Cardiac muscle cell (in vitro differentiated cells and primary cell): ENCODE measurements around the gene IL1RL2. TPM values are rescaled to one million over a fixed set of nuclear protein-coding genes. Genes with fewer than 3 reads are reported as not detected.

Experiments used
- DNase-seq, 2 donors: peaks; one replicate each; pipeline versions ENCODE4 v3.0.0 to v3.0.0-alpha.2; 2010 to 2017; ENCODE audit warnings: low read depth in 1 of 2, low spot score in 1 of 2
- H3K27ac ChIP-seq: fragments of 200-600 bp; sonication (generic); 2 replicates; pipeline ENCODE4 v1.5.1; 2016
- H3K27me3 ChIP-seq: fragments of 200-600 bp; sonication (generic); 2 replicates; pipeline ENCODE4 v1.6.0; 2016; ENCODE audit warnings: control low read depth
- H3K36me3 ChIP-seq: fragments of 200-600 bp; sonication (generic); 2 replicates; pipeline ENCODE4 v1.5.1; 2016; ENCODE audit warnings: control low read depth
- H3K4me1 ChIP-seq: fragments of 200-600 bp; sonication (generic); 2 replicates; pipeline ENCODE4 v1.8.1; 2017; ENCODE audit warnings: low read depth, mild to moderate bottlenecking, mixed run types
- H3K4me3 ChIP-seq: fragments of 200-600 bp; sonication (generic); 2 replicates; pipeline ENCODE4 v1.5.1; 2016; ENCODE audit warnings: mild to moderate bottlenecking
- H3K9me3 ChIP-seq: fragments of 200-600 bp; sonication (generic); 2 replicates; pipeline ENCODE4 v1.5.1; 2017; ENCODE audit warnings: low read depth, mild to moderate bottlenecking, control low read depth
- polyA plus RNA-seq: library from polyadenylated mRNA; unstranded; fragments of >200 nt; fragmentation: Nextera tagmentation; extraction: Ambion mirVana; gene quantifications from 2 replicates; pipeline ENCODE4 v1.2.1, GENCODE V29; 2016
- total RNA-seq: library from RNA; depleted of rRNA; stranded (reverse); fragments of >200 nt; gene quantifications from 2 replicates; pipeline ENCODE4 v1.2.3, GENCODE V29; 2016
- TF ChIP-seq, protein P1 (sequence below): IDR thresholded peaks from 2 replicates; pipeline ENCODE4 v1.5.1; 2012; ENCODE audit warnings: low read depth, mild to moderate bottlenecking, low read length

Gene IL1RL2
- total and polyA plus RNA-seq, 2 experiments from 2014 or later: not detected

DNA sequence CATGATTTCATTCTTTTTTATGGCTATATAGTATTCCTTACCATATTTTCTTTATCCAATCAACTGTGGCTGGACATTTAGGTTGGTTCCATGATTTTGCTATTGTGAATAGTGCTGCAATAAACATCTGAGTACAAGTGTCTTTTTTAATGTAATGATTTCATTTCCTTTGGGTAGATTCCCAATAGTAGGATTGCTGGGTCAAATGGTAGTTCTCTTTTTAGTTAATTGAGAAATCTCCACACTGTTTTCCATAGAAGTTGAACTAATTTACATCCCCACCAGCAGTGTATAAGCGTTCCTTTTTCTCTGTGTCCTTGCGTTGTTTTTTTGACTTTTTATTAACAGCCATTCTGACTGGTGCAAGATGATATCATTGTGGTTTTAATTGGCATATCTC, 65.4 kb downstream of the IL1RL2 start:
- Histone ChIP-seq H3K9me3 (no peaks in the 10 kb centered on the region), H3K27me3 (peaks cover 38% of the 10 kb centered on the region), H3K36me3 (no peaks in the 10 kb centered on the region), H3K4me3 (no peak overlapping the region), H3K27ac (no peak overlapping the region), H3K4me1 (no peaks in the 10 kb centered on the region)
- TF ChIP-seq, protein P1, sequence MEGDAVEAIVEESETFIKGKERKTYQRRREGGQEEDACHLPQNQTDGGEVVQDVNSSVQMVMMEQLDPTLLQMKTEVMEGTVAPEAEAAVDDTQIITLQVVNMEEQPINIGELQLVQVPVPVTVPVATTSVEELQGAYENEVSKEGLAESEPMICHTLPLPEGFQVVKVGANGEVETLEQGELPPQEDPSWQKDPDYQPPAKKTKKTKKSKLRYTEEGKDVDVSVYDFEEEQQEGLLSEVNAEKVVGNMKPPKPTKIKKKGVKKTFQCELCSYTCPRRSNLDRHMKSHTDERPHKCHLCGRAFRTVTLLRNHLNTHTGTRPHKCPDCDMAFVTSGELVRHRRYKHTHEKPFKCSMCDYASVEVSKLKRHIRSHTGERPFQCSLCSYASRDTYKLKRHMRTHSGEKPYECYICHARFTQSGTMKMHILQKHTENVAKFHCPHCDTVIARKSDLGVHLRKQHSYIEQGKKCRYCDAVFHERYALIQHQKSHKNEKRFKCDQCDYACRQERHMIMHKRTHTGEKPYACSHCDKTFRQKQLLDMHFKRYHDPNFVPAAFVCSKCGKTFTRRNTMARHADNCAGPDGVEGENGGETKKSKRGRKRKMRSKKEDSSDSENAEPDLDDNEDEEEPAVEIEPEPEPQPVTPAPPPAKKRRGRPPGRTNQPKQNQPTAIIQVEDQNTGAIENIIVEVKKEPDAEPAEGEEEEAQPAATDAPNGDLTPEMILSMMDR: no peak
- DNase-seq: no peak

DNA sequence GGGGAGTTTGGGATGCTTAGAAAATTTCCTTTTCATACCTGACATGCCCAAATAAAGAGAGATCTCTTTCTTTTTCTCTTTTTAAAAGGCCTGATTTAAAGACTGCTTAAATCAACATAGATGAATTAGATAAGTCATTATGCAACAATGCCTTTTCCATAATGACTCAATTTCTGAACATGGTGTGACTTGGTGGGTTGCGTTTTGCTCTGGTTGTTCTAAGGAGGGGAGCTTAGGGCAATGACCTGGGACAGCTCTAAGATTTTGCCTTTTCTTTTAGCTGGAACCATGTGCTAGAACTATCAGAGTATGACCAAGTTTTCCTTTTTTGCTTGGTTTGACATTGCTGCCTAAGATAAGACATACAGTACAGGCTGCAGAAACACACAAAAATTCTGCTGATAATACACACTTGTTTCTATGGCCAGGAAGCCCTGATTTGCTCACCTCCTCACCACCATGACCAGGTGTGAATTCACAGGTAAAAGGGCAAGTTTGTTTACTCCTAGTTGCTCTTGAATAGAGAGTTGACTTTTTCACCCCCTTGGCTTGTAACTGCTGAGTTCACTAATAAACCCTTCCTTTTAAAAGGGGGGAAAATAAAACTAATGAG, 66.4 kb downstream of the IL1RL2 start:
- TF ChIP-seq, protein P1: no peak
- Histone ChIP-seq H3K9me3 (no peaks in the 10 kb centered on the region), H3K4me3 (no peak overlapping the region), H3K27me3 (peaks cover 38% of the 10 kb centered on the region), H3K27ac (no peak overlapping the region), H3K36me3 (no peaks in the 10 kb centered on the region), H3K4me1 (no peaks in the 10 kb centered on the region)
- DNase-seq: no peak

DNA sequence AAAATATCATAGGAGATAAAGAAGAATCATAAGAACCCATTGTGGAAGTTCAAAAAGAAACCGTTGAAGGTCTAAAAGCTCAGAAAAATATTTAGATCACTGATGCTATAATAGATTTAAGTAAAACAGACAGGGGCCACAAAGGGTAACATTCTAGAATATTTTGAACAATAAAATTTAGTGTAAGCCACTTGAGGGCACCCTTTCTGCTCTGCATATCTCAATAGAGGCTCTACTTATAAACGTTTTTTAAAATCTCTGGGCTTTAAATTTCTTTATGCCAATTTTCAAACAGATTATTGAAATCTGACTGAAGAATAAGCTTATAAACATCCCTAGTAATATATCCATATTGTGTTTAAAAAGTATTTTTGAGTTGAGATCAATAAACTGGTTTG, 66.9 kb downstream of the IL1RL2 start:
- no peaks in the 10 kb centered on the region for H3K9me3 ChIP-seq
- H3K36me3 ChIP-seq: no peaks in the 10 kb centered on the region
- H3K4me3 ChIP-seq: no peak overlapping the region
- H3K27me3 ChIP-seq: peaks cover 34% of the 10 kb centered on the region
- TF ChIP-seq, protein P1: peak; percentile 35
- H3K4me1 ChIP-seq: no peaks in the 10 kb centered on the region
- DNase-seq: peak in 1 of 2 donors; percentile 65
- H3K27ac ChIP-seq: no peak overlapping the region

GRCh38 chr2:102256276-102256675, 69.5 kb downstream of the IL1RL2 start:
- no peak for DNase-seq
- no peaks in the 10 kb centered on the region for H3K9me3 ChIP-seq
- H3K4me3 ChIP-seq: no peak overlapping the region
- peaks cover 9% of the 10 kb centered on the region for H3K27me3 ChIP-seq
- H3K36me3 ChIP-seq: no peaks in the 10 kb centered on the region
- TF ChIP-seq, protein P1: no peak
- no peaks in the 10 kb centered on the region for H3K4me1 ChIP-seq
- no peak overlapping the region for H3K27ac ChIP-seq

DNA sequence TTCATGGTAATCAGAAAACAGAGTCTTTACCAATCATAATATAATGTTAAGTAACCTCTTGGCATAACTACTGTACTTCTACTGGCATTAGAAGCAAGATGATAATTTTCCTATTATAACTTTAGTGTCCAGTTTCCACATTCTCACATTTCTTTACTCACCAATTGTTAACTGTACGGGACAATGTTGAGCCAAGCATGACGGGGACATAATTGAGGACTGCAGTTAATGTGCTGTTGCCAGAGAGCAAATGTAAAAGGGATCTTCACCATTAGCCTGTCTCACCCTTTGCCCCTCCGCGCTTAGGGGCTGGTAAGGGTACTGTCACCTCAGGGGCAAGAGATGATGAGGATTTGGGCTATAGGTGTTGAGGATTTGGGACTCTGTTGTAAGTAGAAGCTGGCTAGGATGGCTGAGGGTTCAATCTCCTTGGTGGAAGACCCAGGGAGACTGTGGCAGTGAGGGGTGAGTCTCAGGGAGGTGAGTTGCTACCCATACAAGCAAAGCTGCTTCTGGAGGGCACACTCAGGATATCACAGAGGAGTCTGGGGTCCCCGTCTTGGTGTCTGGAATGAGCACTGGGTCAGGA, 70.1 kb downstream of the IL1RL2 start:
- Histone ChIP-seq H3K36me3 (no peaks in the 10 kb centered on the region), H3K9me3 (no peaks in the 10 kb centered on the region), H3K27me3 (peaks cover 2% of the 10 kb centered on the region), H3K4me3 (no peak overlapping the region), H3K27ac (no peak overlapping the region), H3K4me1 (no peaks in the 10 kb centered on the region)
- TF ChIP-seq, protein P1: no peak
- DNase-seq: no peak
